Caco-2 (cell line): ENCODE data around the gene C9. TPM values are rescaled to one million over a fixed set of nuclear protein-coding genes. Genes with fewer than 3 reads are reported as not detected.
A peak's percentile ranks its signal among the peaks of the same experiment; 100 is the strongest.
"Not testable (repeated sequence)": the region's sequence is repeated elsewhere in the genome, so short reads cannot be mapped to it uniquely, and the experiment has no call there.

Experiments used
- BruUV-seq: library from RNA; stranded (reverse); fragments of 400-500 nt; replicated peaks from 2 replicates; lab custom pipeline; 2021; lab: Mats Ljungman, UMichigan
- CTCF ChIA-PET: fragments of 300-600 bp; sonication (Branson Sonifier 250); formaldehyde crosslinking; loops from one replicate; lab custom pipeline; 2022; ENCODE audit warnings: antibody characterized with exemption; lab: Charles Lee
- POLR2A ChIA-PET: fragments of 300-600 bp; sonication (Branson Sonifier 250); formaldehyde crosslinking; loops from one replicate; lab custom pipeline; 2022; ENCODE audit warnings: antibody characterized with exemption; lab: Charles Lee
- DNase-seq, 2 experiments: peaks; one replicate each; pipeline versions ENCODE4 v3.0.0 to v3.0.0-alpha.2; 2020 to 2022
- H3K27me3 ChIP-seq: replicated peaks from 2 replicates; pipeline ENCODE4 v1.6.0; 2011; ENCODE audit warnings: low read length; ENCODE audit not compliant: control insufficient read depth, insufficient read depth
- H3K36me3 ChIP-seq: 2 replicates; pipeline ENCODE4 v1.5.1; 2011; ENCODE audit warnings: low read length; ENCODE audit not compliant: control insufficient read depth, insufficient read depth
- H3K4me1 ChIP-seq: fragments of 250-450 bp; sonication (Bioruptor Pico); 2 replicates; pipeline ENCODE4 v1.5.1; 2020; ENCODE audit warnings: mild to moderate bottlenecking
- H3K4me3 ChIP-seq: 2 replicates; pipeline ENCODE4 v1.5.1; 2011; ENCODE audit warnings: low read depth, mild to moderate bottlenecking, control low read depth, low read length
- H3K9me3 ChIP-seq: fragments of 250-450 bp; sonication (Bioruptor Pico); 2 replicates; pipeline ENCODE4 v1.5.1; 2020; ENCODE audit warnings: mild to moderate bottlenecking, moderate library complexity
- H3K27ac Mint-ChIP-seq: one replicate; pipeline ENCODE4 v1.8.0; 2022; ENCODE audit warnings: mixed read lengths; ENCODE audit not compliant: unreplicated experiment
- H3K27me3 Mint-ChIP-seq: one replicate; pipeline ENCODE4 v1.8.0; 2022; ENCODE audit warnings: mixed read lengths; ENCODE audit not compliant: insufficient read depth, unreplicated experiment
- H3K36me3 Mint-ChIP-seq: one replicate; pipeline ENCODE4 v1.8.0; 2022; ENCODE audit warnings: mild to moderate bottlenecking, mixed read lengths; ENCODE audit not compliant: insufficient read depth, unreplicated experiment
- H3K4me1 Mint-ChIP-seq: one replicate; pipeline ENCODE4 v1.8.0; 2022; ENCODE audit warnings: low read depth, mixed read lengths; ENCODE audit not compliant: unreplicated experiment
- H3K4me3 Mint-ChIP-seq: one replicate; pipeline ENCODE4 v1.8.0; 2022; ENCODE audit warnings: mild to moderate bottlenecking, moderate library complexity, mixed read lengths; ENCODE audit not compliant: unreplicated experiment
- H3K9me3 Mint-ChIP-seq: one replicate; pipeline ENCODE4 v1.8.0; 2022; ENCODE audit warnings: mixed read lengths; ENCODE audit not compliant: unreplicated experiment
- CTCF ChIP-seq, 2 experiments: fragments of 200-600 bp in 1 of 2; IDR thresholded peaks; 1 replicate in 1 of 2; 2 replicates in 1 of 2; pipeline versions ENCODE4 v1.5.1 to v1.8.0; 2011 to 2022; ENCODE audit warnings: antibody characterized with exemption in 1 of 2, control low read depth in 1 of 2, inconsistent platforms in 1 of 2, low read depth in 1 of 2, low read length in 1 of 2, mild to moderate bottlenecking in 1 of 2, moderate library complexity in 1 of 2; ENCODE audit not compliant: insufficient read depth in 1 of 2, severe bottlenecking in 1 of 2, unreplicated experiment in 1 of 2
- intact Hi-C: fragments of 100-400 bp; cut with micrococcal nuclease; formaldehyde crosslinking; loops from one replicate; pipeline ENCODE4 v1.10.0; 2022; ENCODE audit not compliant: unreplicated experiment
- total RNA-seq: library from RNA; stranded (reverse); gene quantifications from 2 replicates; pipeline ENCODE4 v1.2.3, GENCODE V29; 2022

C9 gene
- total RNA-seq, 1 experiment from 2014 or later: 0.41 TPM

GRCh38 chr5:39405083-39405843 is 41.0 kb upstream of the C9 start:
- intact Hi-C loops: no loop called here
- Histone ChIP-seq H3K4me1 (peaks cover 42% of the 10 kb centered on the region), H3K36me3 (no peaks in the 10 kb centered on the region), H3K27me3 (no peaks in the 10 kb centered on the region), H3K9me3 (no peaks in the 10 kb centered on the region), H3K4me3 (no peak overlapping the region)
- no TSS peak for BruUV-seq
- ChIA-PET CTCF (no interaction called here), POLR2A (no interaction called here)
- no peak overlapping the region for H3K27ac Mint-ChIP-seq
- no peaks in the 10 kb centered on the region for H3K9me3 Mint-ChIP-seq
- H3K4me3 Mint-ChIP-seq: no peak overlapping the region
- peaks cover 80% of the 10 kb centered on the region for H3K36me3 Mint-ChIP-seq
- peaks cover 15% of the 10 kb centered on the region for H3K4me1 Mint-ChIP-seq
- no peak for DNase-seq
- TF ChIP-seq CTCF (IDR thresholded peaks at IDR 0.05; ENCODE audit: insufficient read depth in 1 of 2, low read depth in 1 of 2, low read length in 1 of 2, severe bottlenecking in 1 of 2, unreplicated experiment in 1 of 2): no peak
- no peaks in the 10 kb centered on the region for H3K27me3 Mint-ChIP-seq

- H3K4me3 ChIP-seq, CTCF ChIA-PET, H3K4me3 Mint-ChIP-seq, H3K27me3 ChIP-seq, BruUV-seq, H3K9me3 Mint-ChIP-seq, H3K27me3 Mint-ChIP-seq, H3K36me3 ChIP-seq, H3K27ac Mint-ChIP-seq, H3K9me3 ChIP-seq, intact Hi-C loops, DNase-seq, POLR2A ChIA-PET: not testable (repeated sequence)
- Mint-ChIP-seq H3K4me1 (peaks cover 17% of the 10 kb centered on the region), H3K36me3 (peaks cover 83% of the 10 kb centered on the region)
- peaks cover 44% of the 10 kb centered on the region for H3K4me1 ChIP-seq
Observed at GRCh38 chr5:39403761-39404160, 39.5 kb upstream of the C9 start.

GRCh38 chr5:39402140-39402539 is 37.8 kb upstream of the C9 start:
- H3K4me1 ChIP-seq: peaks cover 50% of the 10 kb centered on the region
- CTCF ChIA-PET: interaction anchor here (1.1 to 4.5 kb wide), 4 partner anchors 9 to 145 kb away, joined by 3 to 26 read pairs (median 16); partner anchors contain the start of gene DAB2
- H3K9me3 Mint-ChIP-seq, BruUV-seq, H3K9me3 ChIP-seq, H3K36me3 ChIP-seq, H3K27me3 ChIP-seq, H3K27me3 Mint-ChIP-seq, H3K4me3 ChIP-seq, intact Hi-C loops, DNase-seq: not testable (repeated sequence)
- peak overlapping the region; percentile 66 for H3K27ac Mint-ChIP-seq
- peak overlapping the region; percentile 63 for H3K4me3 Mint-ChIP-seq
- peaks cover 29% of the 10 kb centered on the region for H3K4me1 Mint-ChIP-seq
- POLR2A ChIA-PET: interaction anchor here (3.9 kb wide), 1 partner anchor 22 kb away, joined by 63 read pairs; the partner anchor contains the start of gene DAB2
- peaks cover 80% of the 10 kb centered on the region for H3K36me3 Mint-ChIP-seq
